IPS-18c (cell line): ENCODE results near the gene EBI3.
"Not testable (repeated sequence)": the region's sequence is repeated elsewhere in the genome, so short reads cannot be mapped to it uniquely, and the experiment has no call there.

Experiments
- H3K4me3 ChIP-seq: 2 replicates; pipeline ENCODE4 v1.7.0; 2013; ENCODE audit warnings: low read depth, mild to moderate bottlenecking, low read length, moderate library complexity; ENCODE audit not compliant: insufficient read depth
- H3K9me3 ChIP-seq: one replicate; pipeline ENCODE4 v1.6.1; 2013; ENCODE audit warnings: mild to moderate bottlenecking, low read length, moderate library complexity; ENCODE audit not compliant: control insufficient read depth, insufficient read depth

Gene EBI3

DNA sequence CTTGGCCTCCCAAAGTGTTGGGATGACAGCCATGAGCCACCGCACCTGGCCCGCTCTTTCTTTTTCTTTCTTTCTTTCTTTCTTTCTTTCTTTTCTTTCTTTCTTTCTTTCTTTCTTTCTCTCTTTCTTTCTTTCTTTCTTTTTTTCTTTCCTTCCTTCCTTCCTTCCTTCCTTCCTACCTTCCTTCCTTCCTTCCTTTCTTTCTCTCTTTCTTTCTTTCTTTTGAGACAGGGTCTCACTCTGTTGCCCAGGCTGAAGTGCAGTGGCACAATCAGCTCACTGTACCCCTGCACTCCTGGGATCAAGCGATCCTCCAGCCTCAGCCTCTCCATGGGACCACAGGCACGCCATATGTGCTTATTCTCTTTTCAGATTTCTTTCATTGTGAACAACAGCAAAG is 56.8 kb downstream of the EBI3 start:
- H3K9me3 ChIP-seq, H3K4me3 ChIP-seq: not testable (repeated sequence)
